Peyer's patch (tissue), 4 donors: Measurements from ENCODE around the gene STIMATE. TPM values are rescaled to one million over a fixed set of nuclear protein-coding genes. Genes with fewer than 3 reads are reported as not detected.

Experiments used
- DNase-seq, 3 donors: peaks; one replicate each; pipeline ENCODE4 v3.0.0-alpha.2; 2017 to 2019
- H3K27ac ChIP-seq, 4 donors: fragments of 200-600 bp; sonication (generic); one replicate each; pipeline ENCODE4 v1.5.1; 2016 to 2019
- H3K27me3 ChIP-seq, 2 donors: fragments of 200-600 bp; sonication (generic); one replicate each; pipeline ENCODE4 v1.5.1; 2019
- H3K36me3 ChIP-seq, 3 donors: fragments of 200-600 bp; sonication (generic); one replicate each; pipeline ENCODE4 v1.5.1; 2016 to 2019
- H3K4me1 ChIP-seq, 4 donors: fragments of 200-600 bp; sonication (generic); one replicate each; pipeline ENCODE4 v1.5.1; 2016 to 2019
- H3K4me3 ChIP-seq, 4 donors: fragments of 200-600 bp; sonication (generic); 1 replicate in 3 of 4; 2 replicates in 1 of 4; pipeline ENCODE4 v1.5.1; 2016 to 2019; ENCODE audit warnings: mild to moderate bottlenecking in 1 of 4
- H3K9me3 ChIP-seq, 4 donors: fragments of 200-600 bp; sonication (generic); one replicate each; pipeline ENCODE4 v1.5.1; 2016 to 2019; ENCODE audit warnings: mild to moderate bottlenecking in 1 of 4
- CTCF ChIP-seq, 6 experiments: fragments of 450-650 bp in 4 of 6; fragments of 200-600 bp in 2 of 6; sonication (generic) in 1 of 6; IDR thresholded peaks; one replicate each; pipeline ENCODE4 v1.5.1; 2017 to 2019; ENCODE audit warnings: antibody characterized with exemption in 6 of 6, mild to moderate bottlenecking in 3 of 6, moderate library complexity in 1 of 6
- POLR2A ChIP-seq, 2 donors: fragments of 450-650 bp; IDR thresholded peaks; one replicate each; pipeline ENCODE4 v1.5.1; 2017; ENCODE audit warnings: antibody characterized with exemption in 2 of 2, mild to moderate bottlenecking in 2 of 2, moderate library complexity in 2 of 2
- total RNA-seq, 4 donors: library from RNA; depleted of rRNA; stranded (reverse); fragments of >200 nt; gene quantifications; one replicate each; pipeline ENCODE4 v1.1.0, GENCODE V29; 2016

Gene STIMATE
- total RNA-seq, 4 donors from 2014 or later = 16.1 to 91.6 (median 17.0) TPM

GRCh38 chr3:52810923-52811322 is 86.4 kb downstream of the STIMATE start:
- no peaks in the 10 kb centered on the region for H3K4me1 ChIP-seq
- no peaks in the 10 kb centered on the region for H3K27me3 ChIP-seq
- H3K9me3 ChIP-seq = no peaks in the 10 kb centered on the region
- no peaks in the 10 kb centered on the region for H3K36me3 ChIP-seq
- no peak overlapping the region for H3K27ac ChIP-seq
- no peak for DNase-seq
- no peak overlapping the region for H3K4me3 ChIP-seq
- TF ChIP-seq POLR2A (IDR thresholded peaks at IDR 0.05) (no peak), CTCF (IDR thresholded peaks at IDR 0.05) (no peak)

DNA sequence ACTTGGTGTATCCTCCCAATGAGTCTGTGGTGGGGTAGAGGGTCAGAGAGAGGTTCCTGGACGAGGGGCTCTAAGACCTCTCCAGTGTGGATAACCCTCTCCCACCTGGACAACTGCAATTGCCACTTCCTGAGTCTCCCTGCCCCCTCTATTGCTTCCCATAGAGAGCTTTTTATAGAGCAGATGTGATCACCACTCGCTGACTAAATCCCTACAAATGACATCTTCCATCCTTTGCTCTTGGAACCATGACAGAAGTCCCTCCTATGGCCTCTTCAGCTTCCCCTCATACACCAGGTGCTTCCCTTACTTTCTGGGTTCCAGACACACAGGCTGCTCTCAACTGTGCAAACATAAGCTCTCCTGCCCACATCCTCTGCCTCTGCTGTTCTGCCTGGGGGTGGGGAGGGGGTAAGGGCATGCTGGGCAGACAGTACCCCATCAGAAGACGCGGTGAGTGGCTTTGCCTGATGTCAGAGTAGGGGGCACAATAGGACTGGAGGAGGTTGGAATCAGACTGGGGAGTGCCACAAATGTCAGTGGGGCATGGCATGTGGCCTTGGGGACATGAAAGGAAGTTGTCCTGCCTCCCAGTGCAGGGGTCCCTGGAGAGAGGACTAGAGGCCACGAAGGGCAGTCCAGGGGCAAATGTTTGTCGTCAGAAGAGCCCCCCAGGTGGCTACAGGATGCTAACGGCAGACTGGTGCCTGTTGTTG is 87.5 kb downstream of the STIMATE start:
- H3K9me3 ChIP-seq = no peaks in the 10 kb centered on the region
- no peaks in the 10 kb centered on the region for H3K27me3 ChIP-seq
- H3K36me3 ChIP-seq = no peaks in the 10 kb centered on the region
- H3K4me1 ChIP-seq = no peaks in the 10 kb centered on the region
- no peak overlapping the region for H3K27ac ChIP-seq
- no peak for DNase-seq
- TF ChIP-seq POLR2A (IDR thresholded peaks at IDR 0.05) = no peak
- TF ChIP-seq CTCF (IDR thresholded peaks at IDR 0.05) = no peak
- H3K4me3 ChIP-seq = no peak overlapping the region

DNA sequence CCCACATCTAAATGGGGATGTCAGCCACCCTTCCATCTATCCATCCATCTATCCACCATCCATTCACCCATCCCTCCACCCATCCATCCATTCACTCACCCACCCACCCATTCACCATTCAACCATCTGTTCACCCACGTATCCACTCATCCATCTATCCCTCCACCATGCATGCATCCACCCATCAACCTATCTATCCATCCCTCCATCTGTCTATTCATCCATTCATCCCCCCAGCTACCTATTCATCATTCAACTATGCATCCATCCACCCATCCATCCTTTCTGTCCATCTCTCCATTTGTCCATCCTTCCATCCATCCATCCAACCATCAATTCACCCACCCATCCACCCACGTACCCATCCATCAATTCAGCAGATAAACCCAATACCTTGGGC is 88.2 kb downstream of the STIMATE start:
- no peaks in the 10 kb centered on the region for H3K27me3 ChIP-seq
- H3K4me1 ChIP-seq = no peaks in the 10 kb centered on the region
- no peak for TF ChIP-seq POLR2A (IDR thresholded peaks at IDR 0.05)
- no peak for TF ChIP-seq CTCF (IDR thresholded peaks at IDR 0.05)
- no peak overlapping the region for H3K4me3 ChIP-seq
- no peak for DNase-seq
- H3K27ac ChIP-seq = no peak overlapping the region
- no peaks in the 10 kb centered on the region for H3K36me3 ChIP-seq
- no peaks in the 10 kb centered on the region for H3K9me3 ChIP-seq

DNA sequence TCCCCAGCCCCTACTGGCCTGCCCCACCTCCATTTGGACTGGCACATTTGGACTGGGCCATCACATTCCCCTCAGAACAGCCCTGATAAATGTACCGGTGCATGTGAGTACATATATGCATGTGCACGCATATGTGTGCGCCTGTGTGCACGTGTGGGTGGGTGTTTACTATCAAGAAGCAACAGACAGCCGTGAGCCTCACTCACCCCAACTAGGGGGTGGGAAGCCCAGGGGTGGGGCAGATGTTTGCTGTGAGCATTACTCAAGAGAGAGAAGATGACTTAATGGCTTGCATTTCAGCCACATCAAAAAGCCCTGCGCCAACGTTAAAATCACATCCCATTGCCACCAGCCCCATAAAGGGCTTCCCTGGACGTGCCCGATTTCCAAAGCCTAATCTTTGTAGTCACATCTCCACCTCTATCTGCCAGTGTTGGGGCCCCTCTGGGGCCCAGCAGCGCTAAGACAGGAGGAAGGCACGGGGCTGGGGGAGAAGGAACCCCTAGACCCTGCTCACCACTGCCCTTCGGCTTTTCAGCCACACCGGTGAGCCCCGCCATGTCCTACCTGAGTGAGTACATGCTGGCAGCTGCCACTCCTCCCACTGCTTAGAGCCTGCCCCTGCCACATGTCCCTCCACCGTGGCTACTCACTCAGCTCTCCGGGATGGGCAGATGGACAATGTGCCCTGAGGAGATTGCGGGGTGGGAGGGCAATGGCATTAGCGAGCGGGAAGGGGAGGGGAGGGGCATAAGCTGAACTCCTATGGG is 91.9 kb downstream of the STIMATE start:
- no peaks in the 10 kb centered on the region for H3K27me3 ChIP-seq
- DNase-seq = no peak
- TF ChIP-seq CTCF (IDR thresholded peaks at IDR 0.05) (no peak), POLR2A (IDR thresholded peaks at IDR 0.05) (no peak)
- H3K4me1 ChIP-seq = no peaks in the 10 kb centered on the region
- H3K27ac ChIP-seq = no peak overlapping the region
- H3K9me3 ChIP-seq = no peaks in the 10 kb centered on the region
- H3K4me3 ChIP-seq = no peak overlapping the region
- no peaks in the 10 kb centered on the region for H3K36me3 ChIP-seq

DNA sequence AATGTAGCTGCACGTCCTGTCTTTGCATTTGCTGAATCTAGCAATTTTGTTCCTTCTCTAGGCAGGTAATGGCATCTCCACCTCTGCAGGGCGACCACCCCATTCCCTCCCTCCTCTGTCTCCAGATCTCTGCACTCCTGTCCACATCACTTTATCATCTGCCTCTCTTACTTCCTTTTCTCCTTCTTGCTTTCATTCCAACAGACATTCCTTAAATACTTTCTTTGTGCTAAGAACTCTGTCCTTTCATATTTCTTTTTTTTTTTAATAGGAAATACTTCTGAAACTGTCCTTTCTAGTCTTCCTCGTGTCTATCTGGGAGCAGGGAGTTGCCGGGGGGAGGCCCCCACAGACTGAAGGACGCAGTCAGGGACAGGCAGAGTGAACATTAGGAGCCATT is 95.5 kb downstream of the STIMATE start:
- Histone ChIP-seq H3K4me3 (no peak overlapping the region), H3K36me3 (no peaks in the 10 kb centered on the region), H3K9me3 (no peaks in the 10 kb centered on the region), H3K4me1 (no peaks in the 10 kb centered on the region), H3K27me3 (no peaks in the 10 kb centered on the region), H3K27ac (no peak overlapping the region)
- TF ChIP-seq CTCF (IDR thresholded peaks at IDR 0.05) = no peak
- TF ChIP-seq POLR2A (IDR thresholded peaks at IDR 0.05) = no peak
- no peak for DNase-seq
